BJ (cell line): ENCODE measurements around the gene SMAD6. TPM values are rescaled to one million over a fixed set of nuclear protein-coding genes. Genes with fewer than 3 reads are reported as not detected.

Experiments used
- CTCF ChIA-PET: fragments of 350-600 bp; formaldehyde crosslinking; extraction: SDS; loops from one replicate; lab custom pipeline; 2021; ENCODE audit warnings: antibody characterized with exemption, inconsistent platforms; lab: Yijun Ruan, JAX
- POLR2A ChIA-PET: fragments of 300-600 bp; sonication (Branson Sonifier 250); formaldehyde crosslinking; extraction: SDS; loops from one replicate; lab custom pipeline; 2021; ENCODE audit warnings: antibody characterized with exemption; lab: Charles Lee
- DNase-seq: peaks from one replicate; pipeline ENCODE4 v3.0.0-alpha.2; 2011; ENCODE audit warnings: low read depth
- H3K27me3 ChIP-seq: 2 replicates; pipeline ENCODE4 v1.6.0; 2011; ENCODE audit warnings: low read length; ENCODE audit not compliant: control insufficient read depth, insufficient read depth
- H3K36me3 ChIP-seq: 2 replicates; pipeline ENCODE4 v1.5.1; 2011; ENCODE audit warnings: low read length; ENCODE audit not compliant: control insufficient read depth, insufficient read depth
- H3K4me3 ChIP-seq: 2 replicates; pipeline ENCODE4 v1.5.1; 2011; ENCODE audit warnings: low read depth, mild to moderate bottlenecking, control low read depth, low read length
- CTCF ChIP-seq: IDR thresholded peaks from 2 replicates; pipeline ENCODE4 v1.5.1; 2011; ENCODE audit warnings: low read depth, mild to moderate bottlenecking, control low read depth, inconsistent platforms, low read length, moderate library complexity; ENCODE audit not compliant: insufficient read depth
- polyA plus RNA-seq: library from polyadenylated mRNA; depleted of rRNA; stranded (reverse); fragments of >200 nt; gene quantifications from 2 replicates; pipeline ENCODE4 v1.2.3, GENCODE V29; 2011

SMAD6 gene
- polyA plus RNA-seq, 1 experiment: 3.8 TPM

- TF ChIP-seq CTCF: no peak
- ChIA-PET CTCF (interaction anchor here (1.1 kb wide), 1 partner anchor 40 kb away, joined by 3 read pairs; no protein-coding TSS in a partner anchor), POLR2A (no interaction called here)
- peaks cover 3% of the 10 kb centered on the region for H3K36me3 ChIP-seq
- no peak overlapping the region for H3K4me3 ChIP-seq
- DNase-seq: no peak
- H3K27me3 ChIP-seq: no peaks in the 10 kb centered on the region
Observed at GRCh38 chr15:66737243-66738010, 35.4 kb downstream of the SMAD6 start.

- no peak overlapping the region for H3K4me3 ChIP-seq
- no peaks in the 10 kb centered on the region for H3K27me3 ChIP-seq
- ChIA-PET CTCF (no interaction called here), POLR2A (no interaction called here)
- no peak for TF ChIP-seq CTCF
- DNase-seq: no peak
- peaks cover 3% of the 10 kb centered on the region for H3K36me3 ChIP-seq
Observed at GRCh38 chr15:66738116-66738515, 36.1 kb downstream of the SMAD6 start.

- DNase-seq: no peak
- peaks cover 3% of the 10 kb centered on the region for H3K36me3 ChIP-seq
- H3K27me3 ChIP-seq: no peaks in the 10 kb centered on the region
- CTCF ChIA-PET: no interaction called here
- no peak for TF ChIP-seq CTCF
- POLR2A ChIA-PET: no interaction called here
- H3K4me3 ChIP-seq: no peak overlapping the region
Observed at GRCh38 chr15:66738595-66738994, 36.6 kb downstream of the SMAD6 start.

GRCh38 chr15:66739287-66739686 is 37.3 kb downstream of the SMAD6 start:
- DNase-seq: no peak
- POLR2A ChIA-PET: no interaction called here
- Histone ChIP-seq H3K36me3 (peaks cover 3% of the 10 kb centered on the region), H3K27me3 (no peaks in the 10 kb centered on the region), H3K4me3 (no peak overlapping the region)
- no peak for TF ChIP-seq CTCF
- CTCF ChIA-PET: no interaction called here

GRCh38 chr15:66740802-66741201 is 38.8 kb downstream of the SMAD6 start:
- ChIA-PET POLR2A (interaction anchor here (0.5 kb wide), 1 partner anchor 25 kb away, joined by 8 read pairs; no protein-coding TSS in a partner anchor), CTCF (interaction anchor here (0.6 to 0.9 kb wide), 2 partner anchors 9 to 32 kb away, joined by 3 to 6 read pairs; no protein-coding TSS in a partner anchor)
- TF ChIP-seq CTCF: no peak
- DNase-seq: no peak
- H3K36me3 ChIP-seq: peaks cover 3% of the 10 kb centered on the region
- no peaks in the 10 kb centered on the region for H3K27me3 ChIP-seq
- no peak overlapping the region for H3K4me3 ChIP-seq
